GM06990 (cell line): ENCODE measurements around the gene TMCC1.

Source experiments
- DNase-seq: peaks from one replicate; pipeline ENCODE4 v3.0.0-alpha.2; 2011; ENCODE audit not compliant: insufficient read length; ENCODE audit errors: extremely low read depth
- H3K27me3 ChIP-seq: replicated peaks from 2 replicates; pipeline ENCODE4 v1.6.0; 2011; ENCODE audit warnings: low read length; ENCODE audit not compliant: control insufficient read depth, insufficient read depth
- H3K36me3 ChIP-seq: 2 replicates; pipeline ENCODE4 v1.5.1; 2011; ENCODE audit warnings: low read length; ENCODE audit not compliant: control insufficient read depth, insufficient read depth
- H3K4me3 ChIP-seq: replicated peaks from 2 replicates; pipeline ENCODE4 v1.5.1; 2011; ENCODE audit warnings: low read depth, mild to moderate bottlenecking, control low read depth, low read length
- CTCF ChIP-seq: IDR thresholded peaks from 2 replicates; pipeline ENCODE4 v1.5.1; 2011; ENCODE audit warnings: low read length, control low read depth, mild to moderate bottlenecking, inconsistent platforms; ENCODE audit not compliant: insufficient read depth, poor library complexity, severe bottlenecking

Gene TMCC1

GRCh38 chr3:129636082-129636481 lies 257.4 kb downstream of the TMCC1 start:
- TF ChIP-seq CTCF, result no peak
- Histone ChIP-seq H3K36me3 (no peaks in the 10 kb centered on the region), H3K27me3 (no peaks in the 10 kb centered on the region), H3K4me3 (no peak overlapping the region)
- no peak for DNase-seq

- no peaks in the 10 kb centered on the region for H3K36me3 ChIP-seq
- no peak for DNase-seq
- TF ChIP-seq CTCF, result no peak
- H3K27me3 ChIP-seq, result no peaks in the 10 kb centered on the region
- H3K4me3 ChIP-seq, result no peak overlapping the region
Observed at GRCh38 chr3:129635656-129636055, 257.9 kb downstream of the TMCC1 start.

- TF ChIP-seq CTCF, result no peak
- DNase-seq, result no peak
- no peaks in the 10 kb centered on the region for H3K27me3 ChIP-seq
- no peak overlapping the region for H3K4me3 ChIP-seq
- H3K36me3 ChIP-seq, result no peaks in the 10 kb centered on the region
Observed at GRCh38 chr3:129633751-129634481, 259.6 kb downstream of the TMCC1 start.

- Histone ChIP-seq H3K36me3 (no peaks in the 10 kb centered on the region), H3K4me3 (no peak overlapping the region), H3K27me3 (no peaks in the 10 kb centered on the region)
- no peak for DNase-seq
- TF ChIP-seq CTCF, result no peak
Observed at GRCh38 chr3:129632977-129633376, 260.5 kb downstream of the TMCC1 start.

- no peak for TF ChIP-seq CTCF
- DNase-seq, result no peak
- Histone ChIP-seq H3K27me3 (no peaks in the 10 kb centered on the region), H3K36me3 (no peaks in the 10 kb centered on the region), H3K4me3 (no peak overlapping the region)
Observed at GRCh38 chr3:129632556-129632955, 261.0 kb downstream of the TMCC1 start.

GRCh38 chr3:129632056-129632455 lies 261.5 kb downstream of the TMCC1 start:
- Histone ChIP-seq H3K4me3 (no peak overlapping the region), H3K27me3 (no peaks in the 10 kb centered on the region), H3K36me3 (no peaks in the 10 kb centered on the region)
- no peak for TF ChIP-seq CTCF
- no peak for DNase-seq
